Tibial nerve (tissue), 3 donors: Measurements from ENCODE around the gene ETV6.

ENCODE experiments used
- CTCF ChIP-seq, 5 experiments: fragments of 200-600 bp in 3 of 5; fragments of 450-650 bp in 2 of 5; sonication (generic) in 3 of 5; IDR thresholded peaks; one replicate each; pipeline ENCODE4 v1.5.1; 2016 to 2019; ENCODE audit warnings: antibody characterized with exemption in 5 of 5, mild to moderate bottlenecking in 3 of 5, moderate library complexity in 2 of 5
- POLR2A ChIP-seq, 2 donors: fragments of 450-650 bp; IDR thresholded peaks; one replicate each; pipeline ENCODE4 v1.6.1; 2017; ENCODE audit warnings: antibody characterized with exemption in 2 of 2, mild to moderate bottlenecking in 2 of 2, moderate library complexity in 2 of 2

- no peak for TF ChIP-seq POLR2A (IDR thresholded peaks at IDR 0.05)
- no peak for TF ChIP-seq CTCF (IDR thresholded peaks at IDR 0.05)
These were observed 104.4 kb downstream of the ETV6 start for GRCh38 chr12:11753826-11754225.
